HG03095 (cell line): ENCODE data around the gene TRAF3IP1.
"Not testable (repeated sequence)": the region's sequence is repeated elsewhere in the genome, so short reads cannot be mapped to it uniquely, and the experiment has no call there.

ENCODE experiments used
- ATAC-seq: cut with Tn5 transposase; IDR thresholded peaks from one replicate; pipeline ENCODE4 v1.9.1; 2021; ENCODE audit warnings: moderate library complexity; ENCODE audit not compliant: unreplicated experiment

TRAF3IP1 gene

DNA sequence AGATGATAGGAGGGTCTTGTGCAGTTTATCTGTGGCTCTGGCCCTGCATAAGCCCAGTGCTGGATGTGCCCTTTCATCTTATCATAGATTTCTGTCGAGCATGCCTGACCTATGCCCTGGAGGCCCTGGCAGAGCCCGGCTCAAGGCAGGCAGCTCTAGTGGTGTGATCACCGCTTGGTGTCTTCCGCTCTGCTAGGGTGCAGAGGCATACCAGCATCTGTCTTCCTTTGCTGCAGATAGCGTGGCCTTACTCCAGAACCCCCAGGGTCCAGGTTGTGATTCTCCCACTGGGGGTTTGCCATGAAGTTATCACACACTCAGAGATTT lies 13.7 kb upstream of the TRAF3IP1 start:
- no peak for ATAC-seq

DNA sequence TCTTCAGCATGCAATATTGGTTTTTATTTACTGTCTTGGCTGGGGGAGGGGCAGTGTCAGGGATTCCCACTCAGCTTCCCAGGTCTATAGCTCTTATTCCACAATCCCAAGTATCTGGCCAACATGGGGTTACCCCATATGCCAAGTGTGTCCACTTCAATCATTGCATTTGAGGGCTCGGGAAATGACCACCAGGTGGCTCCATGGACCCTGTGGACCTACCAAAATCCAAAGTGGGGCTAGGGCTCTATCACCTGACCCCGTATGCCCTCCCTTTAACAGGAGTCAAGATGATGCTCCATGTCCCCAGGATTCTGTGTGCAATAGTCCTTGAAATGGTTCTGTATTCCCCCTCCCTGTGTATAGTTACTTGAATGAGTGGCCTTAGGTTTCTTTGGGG lies 12.1 kb upstream of the TRAF3IP1 start:
- ATAC-seq: no peak

DNA sequence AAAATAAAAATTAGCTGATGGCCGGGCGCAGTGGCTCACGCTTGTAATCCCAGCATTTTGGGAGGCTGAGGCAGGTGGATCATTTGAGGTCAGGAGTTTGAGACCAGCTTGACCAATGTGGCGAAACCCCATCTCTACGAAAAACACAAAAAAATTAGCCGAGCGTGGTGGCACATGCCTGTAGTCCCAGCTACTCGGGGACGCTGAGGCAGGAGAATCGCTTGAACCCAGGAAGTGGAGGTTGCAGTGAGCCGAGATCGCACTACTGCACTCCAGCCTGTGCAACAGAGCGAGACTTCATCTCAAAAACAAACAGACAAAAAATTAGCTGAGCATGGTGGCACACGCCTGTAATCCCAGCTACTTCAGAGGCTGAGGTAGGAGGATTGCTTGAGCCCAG lies 9.6 kb upstream of the TRAF3IP1 start:
- not testable (repeated sequence) for ATAC-seq

- ATAC-seq: no peak
Observed at GRCh38 chr2:238313289-238313990, 6.9 kb upstream of the TRAF3IP1 start.

GRCh38 chr2:238313991-238314350 lies 6.3 kb upstream of the TRAF3IP1 start:
- no peak for ATAC-seq

DNA sequence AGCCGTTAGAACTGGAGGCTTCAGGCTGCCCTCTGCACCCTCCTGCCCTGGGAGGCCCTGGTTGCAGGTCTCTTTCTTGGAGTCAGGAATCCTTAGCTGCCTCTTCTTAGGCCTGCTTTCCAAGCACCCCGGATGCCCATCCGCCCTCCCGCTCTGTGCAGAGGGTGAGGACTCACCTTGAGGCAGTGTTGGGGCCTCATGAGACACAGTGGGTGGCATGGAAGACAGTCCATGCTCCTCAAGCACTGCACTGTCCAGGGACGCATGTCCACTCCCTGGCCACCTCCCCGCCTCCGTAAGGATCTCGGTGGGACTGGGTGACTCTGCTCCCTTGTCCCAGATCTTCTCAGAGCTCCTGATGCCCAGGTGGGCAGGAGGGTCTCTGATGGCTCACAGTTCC lies 5.7 kb upstream of the TRAF3IP1 start:
- ATAC-seq: no peak

DNA sequence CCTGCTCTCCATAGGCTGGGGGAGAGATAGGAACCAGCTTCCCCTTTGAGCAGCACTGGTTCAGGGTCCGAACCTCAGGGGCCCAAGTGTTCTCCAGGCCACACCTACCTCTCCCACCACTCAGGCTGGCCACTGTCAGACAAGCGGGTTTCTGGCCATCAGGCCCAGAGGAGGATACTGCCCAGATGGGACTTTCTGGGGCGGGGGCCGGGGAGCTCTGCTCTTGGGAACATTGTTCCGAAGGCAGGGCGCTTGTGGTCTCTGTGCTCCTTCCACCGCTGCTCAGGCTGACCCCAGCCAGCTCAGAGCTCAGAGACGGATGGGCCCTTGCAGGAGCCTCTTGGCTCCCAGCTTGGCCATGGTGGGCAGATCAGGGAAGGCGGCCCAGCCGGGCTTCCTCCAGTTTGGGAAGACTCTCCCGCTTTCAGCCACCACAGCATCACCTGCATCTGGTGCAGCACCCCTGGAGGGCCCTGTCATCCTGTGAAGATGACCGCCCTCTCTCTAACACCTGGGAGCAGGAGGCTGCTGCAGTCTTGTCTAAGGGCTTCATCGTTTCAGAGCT lies 5.2 kb upstream of the TRAF3IP1 start:
- no peak for ATAC-seq

- ATAC-seq: peak; percentile 20
Observed at GRCh38 chr2:238320648-238321281, 447 bp downstream of the TRAF3IP1 start.

DNA sequence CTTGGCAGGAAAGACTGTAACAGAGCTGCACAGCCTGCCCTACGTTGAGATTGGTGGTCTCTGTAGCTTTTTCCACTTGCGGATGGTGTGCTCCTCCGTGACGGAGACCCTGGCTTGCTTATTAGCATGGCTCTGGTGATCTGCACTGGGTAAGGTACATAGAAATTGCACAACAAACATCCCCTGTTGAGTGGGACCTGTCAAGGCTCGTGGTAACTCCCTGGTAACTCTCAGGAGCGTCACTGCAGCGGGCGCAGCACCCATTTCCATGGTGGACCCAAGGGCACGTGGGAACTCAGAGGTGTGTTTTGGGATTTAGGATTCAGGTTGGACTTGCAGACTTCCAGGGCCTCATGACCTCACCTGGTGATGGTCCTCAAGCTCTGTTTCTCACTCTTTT lies 1.1 kb downstream of the TRAF3IP1 start:
- no peak for ATAC-seq

GRCh38 chr2:238322001-238322411 lies 1.7 kb downstream of the TRAF3IP1 start:
- no peak for ATAC-seq

DNA sequence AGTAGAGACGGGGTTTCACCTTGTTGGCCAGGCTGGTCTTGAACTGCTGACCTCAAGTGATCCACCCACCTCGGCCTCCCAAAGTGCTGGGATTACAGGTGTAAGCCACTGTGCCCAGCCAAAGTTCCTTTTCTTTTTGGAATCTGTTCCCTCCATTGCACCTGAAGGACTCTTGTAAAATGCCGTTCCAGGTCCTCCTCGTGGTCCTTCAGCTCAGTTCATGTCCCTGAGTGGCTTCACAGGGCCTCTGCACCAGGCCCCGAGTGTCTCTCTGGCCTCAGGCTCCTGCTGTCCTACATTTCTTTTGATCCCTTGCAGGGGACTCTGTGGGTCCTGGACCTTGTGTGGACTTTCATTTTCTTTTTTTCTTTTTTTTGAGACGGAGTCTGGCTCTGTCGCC lies 3.9 kb downstream of the TRAF3IP1 start:
- ATAC-seq: not testable (repeated sequence)

GRCh38 chr2:238325694-238326093 lies 5.4 kb downstream of the TRAF3IP1 start:
- no peak for ATAC-seq

DNA sequence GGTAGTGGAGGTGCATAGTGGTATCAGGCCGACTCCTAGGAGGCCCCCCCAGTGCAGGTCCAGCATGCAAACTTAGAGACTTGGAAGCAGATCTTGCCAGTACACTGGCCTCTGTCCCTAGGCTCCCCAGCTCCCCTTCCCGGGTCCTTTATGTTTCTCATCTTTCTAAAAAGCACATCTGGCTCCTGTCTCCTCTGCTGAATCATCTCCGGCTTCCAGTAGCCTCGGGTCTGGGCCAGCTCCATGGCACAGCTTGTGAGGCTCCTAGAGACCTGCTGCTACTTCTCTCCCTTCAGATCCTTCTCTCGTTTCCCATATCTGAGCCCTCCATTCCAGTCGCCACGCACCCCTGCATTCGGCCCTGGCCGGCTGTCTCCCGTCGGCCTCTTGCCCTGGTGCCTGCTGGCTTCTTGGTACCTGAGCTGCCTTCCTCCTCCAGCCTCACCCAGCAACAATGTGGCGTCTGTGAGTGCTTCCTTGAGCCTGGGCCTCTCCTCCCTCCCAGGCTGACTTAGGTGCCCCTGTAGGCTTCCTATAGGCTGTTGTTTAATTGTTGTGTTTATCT lies 6.6 kb downstream of the TRAF3IP1 start:
- no peak for ATAC-seq

GRCh38 chr2:238327751-238328150 lies 7.4 kb downstream of the TRAF3IP1 start:
- ATAC-seq: no peak

- ATAC-seq: no peak
Observed at GRCh38 chr2:238330391-238330790, 10.1 kb downstream of the TRAF3IP1 start.

DNA sequence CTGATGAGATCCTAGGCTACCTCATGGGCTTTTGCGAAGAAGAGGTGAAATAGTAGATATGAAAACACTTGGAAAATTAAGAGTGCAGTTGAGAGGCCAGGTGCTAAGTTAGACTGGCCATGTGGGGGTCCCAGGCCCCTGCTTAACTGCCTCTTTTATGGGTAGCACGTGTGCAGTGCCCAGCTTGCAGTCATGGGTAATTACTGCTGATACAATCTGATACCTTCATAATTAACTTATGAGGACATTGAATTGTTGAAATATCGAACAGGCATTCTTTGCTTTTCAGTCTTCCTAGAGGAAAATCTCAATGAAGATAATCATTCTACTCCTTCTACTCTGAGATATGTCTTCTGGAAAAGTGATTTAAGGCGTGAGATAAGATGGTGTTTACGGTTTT lies 11.6 kb downstream of the TRAF3IP1 start:
- ATAC-seq: no peak

- ATAC-seq: no peak
Observed at GRCh38 chr2:238334885-238335284, 14.6 kb downstream of the TRAF3IP1 start.

GRCh38 chr2:238335591-238335990 lies 15.3 kb downstream of the TRAF3IP1 start:
- ATAC-seq: not testable (repeated sequence)

DNA sequence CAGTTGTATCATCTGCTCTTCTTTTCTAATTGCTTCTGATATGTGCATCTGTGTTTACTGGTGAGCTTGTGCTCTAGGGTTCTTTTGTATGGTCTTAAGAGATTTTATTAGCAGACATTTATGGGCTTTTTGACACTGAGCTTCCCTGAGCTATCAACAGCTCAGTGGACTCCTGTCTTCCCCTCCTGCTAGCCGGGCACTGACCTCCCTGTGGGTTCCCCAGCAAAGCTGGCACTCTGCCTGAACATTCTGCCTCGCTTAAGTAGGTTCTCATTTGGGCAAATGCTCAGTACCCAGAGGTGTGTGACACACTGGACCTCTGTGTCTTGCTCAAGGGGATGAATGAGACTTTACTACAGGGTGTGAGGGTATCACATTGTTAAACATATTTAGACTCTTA lies 15.8 kb downstream of the TRAF3IP1 start:
- no peak for ATAC-seq

GRCh38 chr2:238336793-238337444 lies 16.6 kb downstream of the TRAF3IP1 start:
- ATAC-seq: no peak

DNA sequence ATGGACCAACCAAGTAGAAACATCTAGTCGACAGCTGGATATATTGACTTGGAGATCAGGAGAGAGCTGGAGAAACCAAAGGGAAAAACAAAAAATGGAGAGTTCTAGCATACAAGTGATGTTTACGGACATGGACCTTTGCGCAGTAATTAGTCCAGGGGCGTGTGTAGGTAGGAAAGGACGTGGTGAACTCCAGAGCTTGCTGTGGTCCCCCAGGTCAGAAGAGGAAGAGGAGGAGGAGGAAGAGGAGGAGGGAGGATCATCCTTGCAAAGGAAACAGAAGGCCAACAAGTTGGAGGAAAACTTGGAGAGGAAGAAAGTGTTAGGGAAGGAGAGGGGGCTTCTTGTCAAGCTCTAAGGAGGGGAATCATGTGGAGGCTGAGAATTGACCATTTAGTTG lies 17.5 kb downstream of the TRAF3IP1 start:
- no peak for ATAC-seq
